Ectodermal cell (in vitro differentiated cells): ENCODE data around the gene TOMT.

ENCODE experiments used
- H3K27ac ChIP-seq: 2 replicates; pipeline ENCODE4 v1.7.0; 2013; ENCODE audit warnings: mild to moderate bottlenecking, low read depth, low read length; ENCODE audit not compliant: insufficient read depth, poor library complexity, severe bottlenecking
- H3K27me3 ChIP-seq: 2 replicates; pipeline ENCODE4 v1.7.0; 2013; ENCODE audit warnings: mild to moderate bottlenecking, low read length; ENCODE audit not compliant: insufficient read depth, control insufficient read depth, poor library complexity, severe bottlenecking
- H3K36me3 ChIP-seq: one replicate; pipeline ENCODE4 v1.7.0; 2013; ENCODE audit warnings: low read length; ENCODE audit not compliant: control insufficient read depth, insufficient read depth
- H3K4me1 ChIP-seq: one replicate; pipeline ENCODE4 v1.7.0; 2013; ENCODE audit warnings: low read length; ENCODE audit not compliant: control insufficient read depth, insufficient read depth
- H3K4me3 ChIP-seq: 2 replicates; pipeline ENCODE4 v1.7.0; 2013; ENCODE audit warnings: low read depth, low read length, control low read depth; ENCODE audit not compliant: insufficient read depth
- H3K9me3 ChIP-seq: 2 replicates; pipeline ENCODE4 v1.7.0; 2013; ENCODE audit warnings: mild to moderate bottlenecking, low read length, moderate library complexity; ENCODE audit not compliant: control insufficient read depth
- WGBS, 2 experiments: methylation state at CpG; one replicate each; pipeline ENCODE4 v1.1.7; 2013; ENCODE audit warnings: missing lambda C conversion rate in 2 of 2; 5-methylcytosine and 5-hydroxymethylcytosine counted together

TOMT gene

DNA sequence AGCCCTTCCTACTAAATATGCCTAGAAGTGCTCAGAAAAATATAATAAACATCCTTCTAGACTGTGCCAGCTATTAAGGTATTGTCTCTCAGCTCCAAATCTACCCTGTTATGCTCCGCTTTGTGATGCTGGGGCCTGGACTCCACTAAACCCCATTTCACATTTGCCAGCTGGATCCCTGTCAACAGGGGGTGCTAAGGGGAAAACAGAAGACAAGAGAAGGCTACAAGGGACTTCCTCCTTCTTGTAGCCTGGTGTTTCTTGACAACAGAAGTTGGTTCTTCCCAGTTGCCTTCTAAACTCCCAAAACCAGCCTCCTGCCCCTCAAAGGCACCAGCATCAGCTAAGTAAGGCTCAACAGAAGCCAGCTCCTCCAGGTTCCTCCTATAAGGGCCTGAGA is 30.6 kb upstream of the TOMT start:
- H3K4me3 ChIP-seq, result no peak overlapping the region
- H3K36me3 ChIP-seq, result no peaks in the 10 kb centered on the region
- H3K27ac ChIP-seq, result peak overlapping the region; percentile 36
- no peaks in the 10 kb centered on the region for H3K9me3 ChIP-seq
- 92 to 100% methylated on average over 1 of the region's 1 CpG for WGBS, 2 experiments
- no peaks in the 10 kb centered on the region for H3K27me3 ChIP-seq
- peaks cover 28% of the 10 kb centered on the region for H3K4me1 ChIP-seq

DNA sequence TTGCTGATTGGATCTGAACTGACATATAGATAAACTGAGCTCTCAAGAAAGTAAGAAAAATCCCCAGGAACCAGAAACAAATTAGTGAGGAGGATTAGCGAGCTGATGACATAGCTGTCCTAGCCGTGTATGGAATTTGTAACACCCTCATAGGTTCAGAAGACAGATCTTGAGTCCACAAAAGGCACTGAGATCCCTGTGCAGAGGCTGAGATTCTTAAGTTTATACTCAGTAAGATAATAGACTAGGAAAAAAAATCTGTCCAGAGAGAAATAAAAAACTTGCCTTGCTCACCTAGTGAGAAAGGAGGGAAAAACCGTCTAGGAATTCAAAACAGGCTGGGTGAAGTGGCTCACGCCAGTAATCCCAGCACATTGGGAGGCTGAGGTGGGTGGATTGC is 30.0 kb upstream of the TOMT start:
- Histone ChIP-seq H3K27me3 (no peaks in the 10 kb centered on the region), H3K27ac (no peak overlapping the region), H3K9me3 (no peaks in the 10 kb centered on the region), H3K36me3 (no peaks in the 10 kb centered on the region), H3K4me3 (no peak overlapping the region), H3K4me1 (peaks cover 22% of the 10 kb centered on the region)
- WGBS, 2 experiments, result 95 to 97% methylated on average over 4 of the region's 4 CpGs

DNA sequence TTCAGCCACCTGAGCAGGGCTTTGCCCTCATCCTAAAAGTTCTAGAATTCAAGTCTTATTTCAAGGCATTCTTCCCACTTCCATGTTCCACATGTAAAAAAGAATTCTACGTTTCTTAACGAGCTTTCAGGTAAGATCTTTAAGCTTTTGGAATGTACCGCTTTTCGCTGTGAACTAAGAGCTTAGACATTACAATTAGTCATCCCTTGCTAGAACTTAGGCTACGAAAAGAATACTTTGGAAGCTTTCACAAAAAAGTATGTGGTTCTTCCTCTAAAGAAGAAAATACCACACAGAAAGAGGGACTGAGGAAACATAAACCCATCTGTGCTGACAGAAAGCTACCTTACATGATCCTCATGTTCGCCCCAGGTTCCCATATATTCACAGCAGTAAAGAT is 27.2 kb upstream of the TOMT start:
- no peaks in the 10 kb centered on the region for H3K27me3 ChIP-seq
- WGBS, 2 experiments, result 93 to 94% methylated on average over 6 of the region's 6 CpGs
- H3K36me3 ChIP-seq, result no peaks in the 10 kb centered on the region
- no peak overlapping the region for H3K27ac ChIP-seq
- peaks cover 14% of the 10 kb centered on the region for H3K4me1 ChIP-seq
- H3K9me3 ChIP-seq, result no peaks in the 10 kb centered on the region
- H3K4me3 ChIP-seq, result no peak overlapping the region

DNA sequence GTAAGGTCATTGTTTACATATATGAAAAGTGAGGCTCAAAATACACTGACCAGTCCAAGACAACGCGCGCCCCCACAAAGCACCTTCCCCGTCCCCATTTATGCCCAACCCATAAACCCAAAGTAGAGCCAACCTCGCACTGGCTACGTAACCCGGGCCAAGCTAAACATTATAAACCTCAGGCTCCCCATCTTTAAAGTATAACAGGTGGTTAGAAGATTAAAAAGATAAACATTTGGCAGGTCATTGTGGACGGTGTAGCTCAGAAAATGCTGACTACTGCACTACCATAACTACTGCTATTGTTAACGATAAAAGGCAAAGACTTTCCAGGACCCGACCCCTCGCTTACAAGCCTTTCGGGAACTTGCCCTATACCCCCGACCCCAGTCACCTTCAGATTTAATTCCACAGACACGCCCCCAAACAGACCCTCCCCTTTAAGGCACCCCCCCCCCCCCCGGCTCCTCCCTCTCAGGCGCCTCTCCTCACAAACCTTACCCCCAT is 25.9 kb upstream of the TOMT start:
- no peaks in the 10 kb centered on the region for H3K27me3 ChIP-seq
- 3 to 4% methylated on average over 13 to 15 of the region's 16 CpGs for WGBS, 2 experiments
- peak overlapping the region; percentile 64 for H3K4me3 ChIP-seq
- H3K36me3 ChIP-seq, result no peaks in the 10 kb centered on the region
- no peaks in the 10 kb centered on the region for H3K9me3 ChIP-seq
- peaks cover 14% of the 10 kb centered on the region for H3K4me1 ChIP-seq
- peak overlapping the region; percentile 78 for H3K27ac ChIP-seq

DNA sequence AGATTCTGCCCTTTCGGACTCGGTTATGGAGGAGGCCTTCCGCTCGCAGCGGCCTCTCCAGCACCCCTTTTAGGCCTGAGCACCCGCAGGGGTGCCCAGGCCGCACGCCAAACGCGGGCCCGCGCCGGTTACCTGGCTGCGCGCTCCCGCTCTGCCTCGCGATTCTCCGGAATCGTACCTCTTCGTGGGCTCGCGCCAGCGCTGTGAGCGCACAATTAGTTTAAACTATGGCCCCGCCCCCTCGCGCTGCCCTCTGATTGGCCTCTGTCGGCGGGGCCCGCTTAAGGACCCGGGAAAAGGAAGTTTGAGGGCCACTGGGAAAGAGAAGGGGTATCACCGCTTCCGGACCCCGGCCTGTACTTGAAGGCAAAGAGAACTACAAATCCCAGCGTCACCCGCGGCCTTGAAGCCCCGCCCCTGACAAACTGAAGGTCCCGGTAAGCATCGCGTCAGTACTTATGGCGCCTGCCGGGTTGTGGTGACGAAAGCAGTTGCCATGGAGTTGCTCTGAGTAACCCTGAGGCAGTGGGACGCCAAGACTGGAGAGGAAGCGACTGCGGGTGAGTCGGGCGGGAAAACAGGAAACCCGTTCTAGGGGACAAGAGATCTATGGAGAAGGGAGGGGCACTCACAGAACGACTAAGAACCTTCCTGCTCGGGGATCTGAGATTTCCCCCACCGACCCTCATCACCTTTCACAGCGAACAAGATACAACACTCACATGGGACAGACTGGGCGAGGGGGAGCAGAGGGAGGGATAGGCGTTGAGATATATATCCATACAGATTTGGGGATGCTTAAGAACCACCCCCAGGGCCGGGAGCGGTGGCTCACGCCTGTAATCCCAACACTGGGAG is 25.2 kb upstream of the TOMT start, which contains the start of the genes LRRC51 and NUMA1:
Gene LRRC51 (plus strand): TSS at position 525 of the 858 bp plus-strand sequence. CDS start 8,234 bp downstream, outside the sequence.
Gene NUMA1 (minus strand): TSS at position 217 of the 858 bp plus-strand sequence. CDS start 44,599 bp downstream, outside the sequence.
- no peaks in the 10 kb centered on the region for H3K27me3 ChIP-seq
- WGBS, 2 experiments, result 2 to 3% methylated on average over 57 to 60 of the region's 60 CpGs
- H3K4me1 ChIP-seq, result peaks cover 12% of the 10 kb centered on the region
- H3K9me3 ChIP-seq, result no peaks in the 10 kb centered on the region
- no peaks in the 10 kb centered on the region for H3K36me3 ChIP-seq
- peak within 1 kb of the TSS; percentile 64 for H3K4me3 ChIP-seq
- H3K27ac ChIP-seq, result peak within 1 kb of the TSS; percentile 87

DNA sequence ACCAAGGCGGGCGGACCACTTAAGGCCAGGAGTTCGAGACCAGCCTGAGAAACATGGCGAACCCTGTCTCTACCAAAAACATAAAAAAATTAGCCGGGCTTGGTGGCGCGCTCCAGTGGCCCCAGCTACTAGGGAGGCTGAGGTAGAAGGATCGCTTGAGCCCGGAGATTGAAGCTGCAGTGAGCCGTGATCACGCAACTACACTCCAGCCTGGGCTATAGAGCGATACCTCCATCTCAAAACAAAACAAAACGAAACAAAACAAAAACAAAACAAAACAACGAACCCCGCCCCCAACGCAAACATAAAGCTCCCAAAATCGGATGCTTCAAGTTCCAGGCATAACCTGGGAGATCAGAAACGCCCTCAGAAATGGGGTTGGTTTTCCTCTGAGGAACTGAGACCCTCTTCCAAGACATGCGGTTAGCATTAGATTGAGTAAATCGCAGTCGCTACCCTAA is 24.5 kb upstream of the TOMT start:
- WGBS, 2 experiments, result 84 to 86% methylated on average over 21 of the region's 21 CpGs
- Histone ChIP-seq H3K27me3 (no peaks in the 10 kb centered on the region), H3K4me3 (peak overlapping the region; percentile 32), H3K9me3 (no peaks in the 10 kb centered on the region), H3K4me1 (peaks cover 15% of the 10 kb centered on the region), H3K27ac (peak overlapping the region; percentile 87), H3K36me3 (no peaks in the 10 kb centered on the region)

DNA sequence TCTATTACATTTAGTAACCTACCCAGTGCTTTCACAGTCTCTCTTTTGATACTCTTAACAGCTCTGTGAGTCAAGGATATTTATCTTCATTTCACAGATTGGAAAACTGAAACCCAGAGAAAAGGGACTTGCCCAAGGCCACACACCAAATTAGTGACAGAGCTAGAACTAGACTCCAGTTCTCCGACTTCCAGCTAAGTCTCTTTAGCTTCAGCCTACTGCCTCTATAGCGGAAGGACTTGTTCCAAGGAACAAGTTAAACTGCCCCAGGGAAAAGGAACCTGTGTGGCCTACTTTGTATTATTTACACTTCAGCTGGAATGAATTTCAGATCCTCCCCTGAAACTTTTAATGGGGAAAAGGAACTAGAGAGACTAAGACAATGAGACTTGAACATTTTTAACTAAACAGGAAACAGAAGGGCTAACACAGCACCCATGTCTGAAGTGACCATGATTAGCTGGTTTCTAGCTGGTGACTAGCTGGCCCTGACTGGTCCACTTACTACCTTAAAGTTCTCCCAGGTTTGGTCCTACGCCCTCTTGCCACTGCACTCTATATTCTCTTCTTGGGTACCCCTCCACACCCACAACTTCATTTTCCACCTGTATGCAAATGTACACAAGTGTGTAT is 23.8 kb upstream of the TOMT start:
- Histone ChIP-seq H3K27ac (no peak overlapping the region), H3K4me3 (no peak overlapping the region), H3K27me3 (no peaks in the 10 kb centered on the region), H3K36me3 (no peaks in the 10 kb centered on the region), H3K4me1 (peaks cover 15% of the 10 kb centered on the region), H3K9me3 (no peaks in the 10 kb centered on the region)
- WGBS, 2 experiments, result 90 to 94% methylated on average over 3 of the region's 3 CpGs

DNA sequence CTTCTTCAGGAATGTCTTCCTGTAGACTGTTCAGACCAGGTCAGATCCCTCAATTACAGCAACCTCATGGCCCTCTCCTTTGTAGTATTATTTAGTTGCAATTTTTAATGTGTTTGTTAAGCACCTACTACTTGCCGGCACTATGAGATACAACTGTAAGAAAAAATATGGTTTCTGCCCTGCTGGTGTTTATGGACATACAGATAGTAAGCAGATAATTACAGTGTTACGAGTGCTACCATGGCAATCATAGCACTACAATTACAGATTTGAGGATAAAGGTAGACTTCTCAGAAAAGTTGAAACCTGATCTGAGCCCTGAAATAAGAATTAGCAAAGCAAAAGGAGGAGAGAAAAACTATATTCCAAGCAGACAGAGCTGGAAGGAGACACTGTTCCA is 22.3 kb upstream of the TOMT start:
- Histone ChIP-seq H3K27me3 (no peaks in the 10 kb centered on the region), H3K9me3 (no peaks in the 10 kb centered on the region), H3K4me3 (no peak overlapping the region), H3K36me3 (no peaks in the 10 kb centered on the region), H3K4me1 (peaks cover 15% of the 10 kb centered on the region), H3K27ac (no peak overlapping the region)
- 93 to 94% methylated on average over 1 to 2 of the region's 2 CpGs for WGBS, 2 experiments

DNA sequence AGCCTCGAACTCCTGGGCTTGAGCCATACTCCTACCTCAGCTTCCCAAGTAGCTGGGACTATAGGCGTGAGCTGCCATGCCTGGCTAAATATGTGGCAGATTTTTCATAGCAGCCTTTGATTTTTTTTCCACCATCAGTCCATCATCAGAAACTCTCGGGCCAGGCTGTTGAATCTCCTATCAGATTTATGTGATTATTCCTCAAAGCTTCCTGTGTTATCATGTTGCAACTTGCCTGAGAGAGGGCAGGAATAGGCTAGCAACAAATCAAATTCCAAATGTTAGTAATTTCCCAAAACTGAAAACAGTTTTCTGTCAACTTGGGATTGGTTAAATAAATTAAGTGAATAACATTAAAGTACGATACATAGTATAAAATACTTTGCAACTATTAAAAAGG is 21.6 kb upstream of the TOMT start:
- no peak overlapping the region for H3K27ac ChIP-seq
- whole genome bisulfite sequencing, 2 experiments, result 90 to 95% methylated on average over 3 of the region's 4 CpGs
- no peaks in the 10 kb centered on the region for H3K36me3 ChIP-seq
- H3K4me1 ChIP-seq, result peaks cover 9% of the 10 kb centered on the region
- H3K27me3 ChIP-seq, result no peaks in the 10 kb centered on the region
- H3K4me3 ChIP-seq, result no peak overlapping the region
- H3K9me3 ChIP-seq, result no peaks in the 10 kb centered on the region

DNA sequence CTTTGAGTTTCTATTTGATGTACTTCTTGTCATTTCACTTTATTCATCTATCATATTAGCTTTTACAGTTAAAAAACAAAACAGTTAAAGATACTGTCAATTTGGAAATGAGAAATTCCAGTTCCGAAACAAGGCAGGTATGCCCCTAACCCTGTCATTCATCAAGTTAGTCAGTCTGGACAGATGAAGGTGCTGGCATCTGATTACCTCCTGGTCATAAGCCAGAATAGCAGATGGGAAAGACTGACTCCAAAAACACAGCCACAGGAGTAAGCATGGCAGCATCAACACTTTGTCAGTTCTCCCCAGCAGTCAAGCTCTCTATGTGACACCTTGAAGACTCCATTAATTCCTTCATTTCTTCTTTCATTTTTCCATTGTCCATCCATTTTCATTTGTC is 20.8 kb upstream of the TOMT start:
- Histone ChIP-seq H3K4me1 (peaks cover 4% of the 10 kb centered on the region), H3K27ac (no peak overlapping the region), H3K36me3 (no peaks in the 10 kb centered on the region), H3K9me3 (no peaks in the 10 kb centered on the region), H3K4me3 (no peak overlapping the region), H3K27me3 (no peaks in the 10 kb centered on the region)
- 89 to 90% methylated on average over 1 of the region's 1 CpG for WGBS, 2 experiments
